ENCODE results near the gene ZSWIM2.
"Not testable (repeated sequence)": the region's sequence is repeated elsewhere in the genome, so short reads cannot be mapped to it uniquely, and the experiment has no call there.

Gene ZSWIM2

DNA sequence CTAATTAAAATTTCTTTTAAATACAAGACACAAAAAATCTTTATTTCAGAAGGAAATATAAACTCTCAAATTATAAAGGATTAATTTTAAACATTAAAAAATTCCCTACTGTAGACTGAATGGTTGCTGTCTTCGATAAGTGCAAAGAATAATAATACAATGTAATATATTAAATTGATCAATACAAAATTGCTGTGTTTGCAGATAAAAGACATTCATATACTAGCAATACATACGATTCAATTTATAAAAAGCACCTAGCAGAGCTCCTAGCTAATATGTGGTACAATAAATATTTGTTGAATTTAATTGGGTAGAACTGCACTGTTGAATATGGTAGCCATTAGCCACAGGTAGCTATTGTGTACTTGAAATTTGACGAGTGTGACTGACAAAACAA is 6.6 kb downstream of the ZSWIM2 start:
- no peak for DNase-seq (ENCODE audit: low read depth)

DNA sequence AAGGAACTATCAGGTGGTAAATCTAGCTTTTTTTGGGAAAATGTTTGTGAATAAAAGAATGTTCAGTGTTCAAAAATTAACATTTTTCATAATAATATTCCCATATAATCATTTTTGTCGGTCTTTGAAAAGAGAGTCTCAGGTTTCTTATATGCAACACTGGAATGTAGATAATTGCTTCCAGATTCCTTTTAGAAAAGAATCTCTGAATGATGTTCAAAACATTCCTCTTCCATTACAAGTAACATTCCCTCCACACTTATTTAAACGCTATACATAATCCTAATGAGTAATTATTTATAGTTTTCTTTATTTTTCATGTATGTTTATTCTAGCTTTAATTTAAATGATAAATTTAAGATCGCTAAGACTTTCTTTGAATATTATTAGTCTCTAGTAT is 7.0 kb downstream of the ZSWIM2 start:
- no peak for DNase-seq (ENCODE audit: low read depth)

DNA sequence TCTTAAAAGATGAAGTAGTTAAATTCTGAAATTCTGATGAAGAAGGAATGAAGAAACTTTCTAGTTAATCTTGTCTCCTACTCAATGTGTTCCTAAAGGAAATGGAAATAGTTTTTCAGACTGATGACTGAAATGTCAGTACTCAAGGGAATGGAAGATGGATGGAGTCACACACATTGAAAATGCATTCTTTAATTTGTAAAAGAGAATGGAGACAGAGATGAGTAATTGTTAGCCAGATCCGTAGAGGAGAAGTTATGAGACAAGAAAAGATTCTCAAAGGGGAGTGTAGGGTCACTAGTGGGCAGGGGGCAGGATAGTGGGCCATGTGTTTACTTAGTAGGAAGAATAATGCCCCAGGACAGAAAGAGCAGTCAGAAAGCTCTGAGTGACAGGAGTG is 13.3 kb downstream of the ZSWIM2 start:
- DNase-seq (ENCODE audit: low read depth): no peak

DNA sequence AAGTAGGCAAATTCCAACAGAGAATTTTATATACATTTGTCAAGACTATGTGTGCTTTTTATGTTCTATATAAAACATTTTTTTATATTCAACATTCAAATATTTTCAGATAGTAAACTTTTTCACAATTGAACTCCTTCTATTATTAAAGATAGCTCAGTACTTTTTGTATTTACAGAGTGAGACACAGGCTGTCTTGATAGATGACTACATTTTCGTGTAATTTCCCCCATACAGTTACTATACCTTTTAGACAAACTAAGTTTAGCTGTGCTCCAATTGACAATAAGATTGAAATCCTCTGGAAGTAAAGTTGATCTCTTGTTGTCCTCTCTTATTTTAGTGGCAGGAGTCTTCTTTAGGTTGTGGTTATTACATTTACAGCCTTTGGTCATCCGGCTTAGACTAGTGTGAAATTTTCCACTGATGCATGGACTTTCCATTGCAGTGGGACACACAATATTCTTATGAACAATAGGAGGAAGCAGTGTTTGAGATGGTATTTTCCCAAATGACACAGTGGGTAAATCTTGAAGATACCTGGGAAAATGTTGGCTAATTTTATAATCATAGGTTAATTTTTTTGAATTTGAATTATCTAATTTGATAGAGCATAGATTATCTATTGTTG is 21.0 kb downstream of the ZSWIM2 start:
- no peak for DNase-seq (ENCODE audit: low read depth)

GRCh38 chr2:186827411-186827810 is 21.6 kb downstream of the ZSWIM2 start:
- DNase-seq (ENCODE audit: low read depth): no peak

GRCh38 chr2:186822323-186822722 is 26.6 kb downstream of the ZSWIM2 start:
- no peak for DNase-seq (ENCODE audit: low read depth)

GRCh38 chr2:186820303-186820702 is 28.7 kb downstream of the ZSWIM2 start:
- no peak for DNase-seq (ENCODE audit: low read depth)

GRCh38 chr2:186811760-186812159 is 37.2 kb downstream of the ZSWIM2 start:
- DNase-seq (ENCODE audit: low read depth): not testable (repeated sequence)

GRCh38 chr2:186806591-186806990 is 42.4 kb downstream of the ZSWIM2 start:
- no peak for DNase-seq (ENCODE audit: low read depth)

DNA sequence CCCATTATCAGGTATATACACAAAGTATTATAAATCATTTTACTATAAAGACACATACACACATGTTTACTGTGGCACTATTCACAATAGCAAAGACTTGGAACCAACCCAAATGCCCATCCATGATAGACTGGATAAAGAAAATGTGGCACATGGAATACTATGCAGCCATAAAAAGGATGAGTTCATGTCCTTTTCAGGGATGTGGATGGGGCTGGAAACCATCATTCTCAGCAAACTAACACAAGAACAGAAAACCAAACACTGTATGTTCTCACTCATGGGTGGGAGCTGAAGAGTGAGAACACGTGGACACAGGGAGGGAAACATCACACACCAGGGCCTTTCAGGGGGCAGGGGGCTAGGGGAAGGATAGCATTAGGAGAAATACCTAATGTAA is 50.4 kb downstream of the ZSWIM2 start:
- not testable (repeated sequence) for DNase-seq (ENCODE audit: low read depth)

DNA sequence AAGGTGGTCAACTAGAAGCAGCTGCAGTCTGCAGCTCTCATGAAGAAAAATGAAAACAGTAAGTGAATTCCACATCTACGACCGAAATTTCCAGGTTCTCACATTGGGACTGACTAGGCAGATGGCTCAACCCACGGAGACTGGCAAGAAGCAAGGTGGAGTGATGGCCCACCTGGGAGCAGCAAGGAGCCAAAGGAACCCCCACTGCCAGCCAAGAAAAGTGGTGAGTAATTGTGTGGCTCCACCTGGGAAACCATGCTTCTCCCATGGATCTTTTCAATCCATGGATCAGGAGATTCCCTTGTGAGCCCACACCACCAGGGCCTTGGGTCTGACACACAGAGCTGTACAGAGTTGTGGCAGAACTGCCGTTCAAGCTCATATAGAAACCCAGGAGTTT is 64.0 kb downstream of the ZSWIM2 start:
- no peak for DNase-seq (ENCODE audit: low read depth)

DNA sequence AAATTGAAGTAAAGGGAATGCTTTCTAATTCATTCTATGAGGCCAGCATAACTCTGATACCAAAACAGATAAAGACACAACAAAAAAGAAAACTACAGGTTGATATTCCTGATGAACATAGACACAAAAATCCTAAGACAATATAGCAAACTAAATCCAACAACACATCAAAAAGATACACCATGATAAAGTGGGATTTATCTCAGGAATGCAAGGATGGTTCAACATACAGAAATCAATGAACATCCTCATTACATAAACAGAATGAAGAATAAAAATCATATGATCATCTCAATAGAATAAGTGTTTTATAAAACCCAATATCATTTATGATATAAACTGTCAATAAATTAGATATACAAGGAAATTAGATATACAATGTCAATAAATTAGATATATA is 65.7 kb downstream of the ZSWIM2 start:
- DNase-seq (ENCODE audit: low read depth): no peak

DNA sequence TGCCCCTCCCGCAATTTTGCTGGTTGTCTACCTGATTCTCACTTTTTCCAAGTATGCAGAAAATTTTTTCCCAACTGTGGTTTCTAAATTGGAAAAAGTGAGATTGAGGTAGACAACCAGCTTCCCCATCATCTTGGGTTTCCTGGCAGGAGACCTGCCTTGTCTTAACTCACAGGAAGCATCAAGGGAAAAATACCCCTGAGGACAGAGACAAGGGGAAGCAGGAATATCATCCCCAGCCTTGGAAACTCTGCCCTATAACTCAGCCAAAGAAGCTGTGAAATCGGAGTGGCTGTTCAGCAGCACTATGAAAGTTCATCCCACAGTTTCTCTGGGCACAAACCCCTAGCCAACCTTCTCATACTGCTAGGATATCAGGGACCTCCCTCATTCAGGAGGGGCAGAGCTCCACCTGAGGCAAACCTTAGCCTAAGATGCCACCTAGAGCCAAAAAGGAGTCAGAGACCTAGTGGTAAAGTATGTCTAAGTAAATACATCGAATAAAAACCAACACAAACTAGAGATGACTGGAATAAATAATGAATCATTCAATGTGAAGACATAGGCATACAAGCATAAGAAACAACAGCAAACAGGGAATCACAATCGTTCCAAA is 68.2 kb downstream of the ZSWIM2 start:
- no peak for DNase-seq (ENCODE audit: low read depth)

All from CMK (cell line).